ENCODE data around the gene HEATR5B.

GRCh38 chr2:37013315-37013641, 70.9 kb downstream of the HEATR5B start:
- TF ChIP-seq CTCF (conservative IDR thresholded peaks at IDR 0.05; ENCODE audit: low read depth, low read length), result no peak
- no peak for TF ChIP-seq POLR2A (IDR thresholded peaks at IDR 0.05; ENCODE audit: low read depth, low read length)
- no peak for TF ChIP-seq RFX5 (IDR thresholded peaks at IDR 0.05; ENCODE audit: low read depth, low read length)
- no peak for TF ChIP-seq USF2 (IDR thresholded peaks at IDR 0.05; ENCODE audit: low read depth, low read length)
- TF ChIP-seq RCOR1 (IDR thresholded peaks at IDR 0.05; ENCODE audit: insufficient replicate concordance, low read length), result no peak
- TF ChIP-seq CEBPB (IDR thresholded peaks at IDR 0.05; ENCODE audit: low read depth, low read length), result no peak
- no peak for TF ChIP-seq ELK1 (IDR thresholded peaks at IDR 0.05; ENCODE audit: borderline replicate concordance, low read depth, low read length)
- TF ChIP-seq MAFK (IDR thresholded peaks at IDR 0.05; ENCODE audit: low read depth, low read length), result no peak
- no peak for TF ChIP-seq SMC3 (IDR thresholded peaks at IDR 0.05; ENCODE audit: low read depth, low read length)
- TF ChIP-seq RAD21 (IDR thresholded peaks at IDR 0.05; ENCODE audit: low read length), result no peak
- TF ChIP-seq BHLHE40 (IDR thresholded peaks at IDR 0.05; ENCODE audit: low read depth, low read length), result no peak
- TF ChIP-seq MXI1 (IDR thresholded peaks at IDR 0.05; ENCODE audit: borderline replicate concordance, low read depth, low read length), result no peak
